Common myeloid progenitor, CD34-positive (primary cell): ENCODE data around the gene MRPL43.

Experiments used
- CTCF ChIA-PET: fragments of 350-600 bp; sonication (Branson Sonifier 250); formaldehyde crosslinking; loops from one replicate; lab custom pipeline; 2021; ENCODE audit warnings: antibody characterized with exemption; lab: Charles Lee
- POLR2A ChIA-PET: fragments of 350-600 bp; sonication (Branson Sonifier 250); formaldehyde crosslinking; loops from one replicate; lab custom pipeline; 2021; ENCODE audit warnings: antibody characterized with exemption; lab: Charles Lee
- DNase-seq, 3 donors: peaks; one replicate each; pipeline versions ENCODE4 v3.0.0 to v3.0.0-alpha.2; 2013
- H3K27ac ChIP-seq, 2 experiments: 1 replicate in 1 of 2; 2 replicates in 1 of 2; pipeline ENCODE4 v1.7.0; 2013; ENCODE audit warnings: inconsistent platforms in 2 of 2, low read length in 2 of 2, mild to moderate bottlenecking in 2 of 2, low read depth in 1 of 2, moderate library complexity in 1 of 2; ENCODE audit not compliant: severe bottlenecking in 2 of 2, insufficient read depth in 1 of 2, poor library complexity in 1 of 2
- H3K27me3 ChIP-seq, 5 experiments: replicated peaks in 2 of 5; 1 replicate in 3 of 5; 2 replicates in 2 of 5; pipeline versions ENCODE4 v1.6.1 to v1.7.0; 2013; ENCODE audit warnings: low read length in 4 of 5, mild to moderate bottlenecking in 2 of 5, moderate library complexity in 2 of 5, inconsistent platforms in 1 of 5; ENCODE audit not compliant: insufficient read depth in 5 of 5, control insufficient read depth in 4 of 5
- H3K36me3 ChIP-seq, 4 experiments: 1 replicate in 2 of 4; 2 replicates in 2 of 4; pipeline versions ENCODE4 v1.6.1 to v1.7.0; 2013; ENCODE audit warnings: low read length in 3 of 4, control low read depth in 1 of 4, mild to moderate bottlenecking in 1 of 4; ENCODE audit not compliant: control insufficient read depth in 4 of 4, insufficient read depth in 4 of 4
- H3K4me1 ChIP-seq, 4 experiments: 1 replicate in 3 of 4; 2 replicates in 1 of 4; pipeline versions ENCODE4 v1.6.1 to v1.7.1; 2013; ENCODE audit warnings: low read length in 3 of 4, mild to moderate bottlenecking in 3 of 4, control low read depth in 1 of 4, inconsistent platforms in 1 of 4, moderate library complexity in 1 of 4; ENCODE audit not compliant: control insufficient read depth in 4 of 4, insufficient read depth in 4 of 4; ENCODE audit errors: control extremely low read depth in 1 of 4
- H3K4me3 ChIP-seq, 7 experiments: 1 replicate in 4 of 7; 2 replicates in 3 of 7; pipeline versions ENCODE4 v1.5.1 to v1.7.0; 2013; ENCODE audit warnings: mild to moderate bottlenecking in 7 of 7, low read length in 6 of 7, moderate library complexity in 6 of 7, inconsistent platforms in 2 of 7, low read depth in 2 of 7, control low read depth in 1 of 7; ENCODE audit not compliant: insufficient read depth in 4 of 7, control insufficient read depth in 1 of 7; ENCODE audit errors: extremely low read depth in 1 of 7
- H3K9me3 ChIP-seq, 5 experiments: 1 replicate in 4 of 5; 2 replicates in 1 of 5; pipeline versions ENCODE4 v1.6.1 to v1.7.1; 2013; ENCODE audit warnings: low read length in 4 of 5, mild to moderate bottlenecking in 2 of 5, inconsistent platforms in 1 of 5, low read depth in 1 of 5, moderate library complexity in 1 of 5; ENCODE audit not compliant: control insufficient read depth in 4 of 5, insufficient read depth in 2 of 5; ENCODE audit errors: control extremely low read depth in 1 of 5
- WGBS: methylation state at CpG from one replicate; pipeline ENCODE4 v1.1.5; 2013; ENCODE audit not compliant: insufficient coverage; 5-methylcytosine and 5-hydroxymethylcytosine counted together

MRPL43 gene

DNA sequence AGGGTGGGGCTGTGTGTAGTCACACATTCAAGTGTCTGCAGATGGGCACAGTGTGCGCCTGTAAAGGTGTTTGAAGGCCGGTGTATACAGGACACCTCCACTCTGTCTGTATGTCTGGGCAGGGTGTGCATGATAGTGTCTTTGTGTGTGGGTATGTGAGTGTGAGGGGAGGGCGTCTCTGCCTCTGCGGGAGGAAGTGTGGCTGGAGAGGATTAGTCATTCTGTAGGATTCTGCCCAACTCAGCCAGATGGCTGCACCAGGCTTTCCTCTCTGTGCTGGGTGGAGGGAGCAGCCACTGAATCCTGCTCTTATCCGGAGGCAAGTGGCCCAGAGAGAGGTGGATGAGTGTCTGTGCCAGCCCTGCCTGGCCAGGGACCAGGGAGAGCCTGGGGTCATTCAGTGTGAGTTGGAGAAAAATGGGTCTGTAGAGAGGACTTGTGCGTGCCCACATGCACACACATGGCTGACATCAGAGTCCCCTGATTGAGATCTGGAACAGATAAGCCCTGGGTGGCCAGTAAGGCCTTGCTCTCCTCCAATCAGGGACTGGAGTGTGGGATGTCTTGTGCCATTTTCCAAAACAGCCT is 45.4 kb upstream of the MRPL43 start:
- POLR2A ChIA-PET: interaction anchor here (0.9 to 2.4 kb wide), 4 partner anchors 10 to 34 kb away, joined by 3 to 7 read pairs (median 5); partner anchors contain the start of gene KAZALD1
- CTCF ChIA-PET: interaction anchor here (1.2 to 45.1 kb wide), 3 partner anchors 16 to 38 kb away, joined by 4 to 1574 read pairs (median 166); partner anchors contain the start of gene KAZALD1
- Histone ChIP-seq H3K27me3 (peaks cover 0 to 16% (median 9%) of the 10 kb centered on the region in 5 experiments), H3K9me3 (no peaks in the 10 kb centered on the region), H3K4me3 (peak overlapping the region; percentile 45 to 92 (median 80)), H3K36me3 (peaks cover 5 to 32% (median 21%) of the 10 kb centered on the region in 4 experiments), H3K27ac (peak overlapping the region; percentile 84 to 93), H3K4me1 (peaks cover 2 to 42% (median 36%) of the 10 kb centered on the region in 4 experiments)
- peak; percentile 88 to 96 (median 94) for DNase-seq
- WGBS: 2% methylated on average over 4 of the region's 6 CpGs

DNA sequence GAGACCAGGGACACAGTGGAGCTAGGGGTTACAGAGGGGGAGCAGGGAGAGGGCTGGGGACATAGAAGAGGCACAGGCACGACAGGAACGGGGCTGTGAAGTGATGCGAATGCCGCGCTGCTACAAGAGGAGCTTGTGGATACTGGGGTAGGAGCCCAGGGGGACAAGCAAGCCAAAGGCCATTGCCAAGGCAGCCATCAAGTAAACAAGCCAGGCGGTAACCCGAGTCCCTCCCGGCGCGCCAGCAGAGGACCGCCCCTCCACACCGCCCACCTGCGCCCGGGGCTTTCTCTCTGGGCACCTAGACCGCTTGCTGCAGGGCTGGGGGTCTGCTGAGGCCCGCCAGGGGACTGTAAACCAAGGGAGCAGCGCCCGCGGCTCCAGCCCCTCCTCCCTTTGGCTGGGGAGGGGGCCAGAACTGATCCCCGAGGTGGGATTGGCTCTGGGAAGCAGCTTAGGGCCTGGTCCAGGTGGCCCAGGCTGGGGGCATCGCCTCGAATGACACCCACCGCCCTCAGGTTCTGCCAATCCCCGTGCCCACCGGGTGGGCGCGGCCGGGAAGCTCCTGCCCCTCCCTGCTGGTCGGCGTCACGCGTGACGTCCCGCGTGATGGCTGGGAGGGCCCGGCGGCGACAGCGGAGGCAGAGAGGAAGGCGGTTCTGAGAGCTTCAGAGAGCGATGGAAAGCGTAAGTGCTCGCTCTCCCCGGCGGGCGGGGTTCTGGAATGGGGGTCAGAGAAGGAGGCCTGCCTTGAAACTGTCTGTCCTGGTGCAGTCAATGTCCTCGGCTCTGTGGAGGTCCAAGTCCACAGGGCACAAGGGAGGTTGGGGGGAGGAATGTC is 44.7 kb upstream of the MRPL43 start:
- H3K9me3 ChIP-seq: no peaks in the 10 kb centered on the region
- H3K27ac ChIP-seq: peak overlapping the region; percentile 84 to 93
- DNase-seq: peak; percentile 82 to 89 (median 82)
- H3K4me1 ChIP-seq: peaks cover 2 to 45% (median 36%) of the 10 kb centered on the region in 4 experiments
- under 1% methylated on average over 33 of the region's 47 CpGs for WGBS
- H3K36me3 ChIP-seq: peaks cover 5 to 25% (median 15%) of the 10 kb centered on the region in 4 experiments
- ChIA-PET CTCF (interaction anchor here (0.7 to 45.1 kb wide), 4 partner anchors 15 to 38 kb away, joined by 3 to 1574 read pairs (median 85); partner anchors contain the start of gene KAZALD1), POLR2A (interaction anchor here (0.7 to 2.4 kb wide), 7 partner anchors 9 to 34 kb away, joined by 3 to 7 read pairs (median 5); partner anchors contain the start of gene KAZALD1)
- peaks cover 0 to 16% (median 9%) of the 10 kb centered on the region in 5 experiments for H3K27me3 ChIP-seq
- H3K4me3 ChIP-seq: peak overlapping the region; percentile 45 to 92 (median 80)

DNA sequence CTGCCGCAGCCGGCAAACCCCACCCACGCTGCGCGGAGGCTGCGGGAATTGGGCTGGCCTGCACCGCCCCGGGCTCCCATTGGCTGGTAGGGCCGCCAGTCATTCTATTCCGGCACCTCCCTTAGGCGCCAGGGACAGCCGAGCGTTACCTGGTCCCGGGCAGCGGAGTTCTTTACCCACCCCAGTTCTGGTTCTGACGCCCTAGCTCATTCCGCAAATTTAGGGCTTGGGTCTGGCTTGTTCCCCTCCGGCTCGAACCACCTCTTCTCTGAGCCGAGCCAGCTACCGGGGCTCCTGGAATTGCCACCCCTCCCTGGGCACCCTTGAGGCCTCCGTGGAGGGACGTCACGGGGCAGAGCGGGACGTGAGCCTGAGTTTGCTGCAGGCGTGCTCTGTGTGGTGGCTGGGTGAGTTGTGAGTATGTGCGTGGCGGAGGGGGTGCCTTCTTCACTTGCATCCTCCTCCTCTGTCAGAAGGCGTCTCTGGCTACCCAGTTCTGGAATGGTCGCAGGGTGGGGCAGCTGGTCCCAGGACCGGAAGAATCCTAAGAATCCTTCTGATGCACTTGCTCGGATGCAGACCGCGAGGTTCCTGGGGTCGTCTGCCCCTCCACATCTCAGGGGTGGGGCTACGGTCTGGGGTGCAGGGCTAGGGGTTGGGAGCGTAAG is 44.0 kb upstream of the MRPL43 start, which contains the start of the genes PDZD7 and SFXN3:
PDZD7 (minus strand) TSS at position 2 of the 668 bp plus-strand sequence. CDS start 910 bp downstream, outside the sequence.
SFXN3 (plus strand) TSS at position 107 of the 668 bp plus-strand sequence. CDS start 3,461 bp downstream, outside the sequence.
- no peaks in the 10 kb centered on the region for H3K9me3 ChIP-seq
- H3K4me1 ChIP-seq: peaks cover 2 to 45% (median 37%) of the 10 kb centered on the region in 4 experiments
- peaks cover 0 to 16% (median 9%) of the 10 kb centered on the region in 5 experiments for H3K27me3 ChIP-seq
- peak within 1 kb of the TSS; percentile 84 to 93 for H3K27ac ChIP-seq
- CTCF ChIA-PET: interaction anchor here (0.5 to 45.1 kb wide), 5 partner anchors 14 to 108 kb away, joined by 4 to 1574 read pairs (median 6); partner anchors contain the start of gene KAZALD1
- peaks cover 2 to 18% (median 9%) of the 10 kb centered on the region in 4 experiments for H3K36me3 ChIP-seq
- POLR2A ChIA-PET: interaction anchor here (1.0 to 2.4 kb wide), 4 partner anchors 10 to 34 kb away, joined by 4 to 7 read pairs (median 6); partner anchors contain the start of gene KAZALD1
- H3K4me3 ChIP-seq: peak within 1 kb of the TSS; percentile 45 to 92 (median 80)
- WGBS: under 1% methylated on average over 33 of the region's 38 CpGs
- DNase-seq: peak; percentile 90 to 94 (median 91)

DNA sequence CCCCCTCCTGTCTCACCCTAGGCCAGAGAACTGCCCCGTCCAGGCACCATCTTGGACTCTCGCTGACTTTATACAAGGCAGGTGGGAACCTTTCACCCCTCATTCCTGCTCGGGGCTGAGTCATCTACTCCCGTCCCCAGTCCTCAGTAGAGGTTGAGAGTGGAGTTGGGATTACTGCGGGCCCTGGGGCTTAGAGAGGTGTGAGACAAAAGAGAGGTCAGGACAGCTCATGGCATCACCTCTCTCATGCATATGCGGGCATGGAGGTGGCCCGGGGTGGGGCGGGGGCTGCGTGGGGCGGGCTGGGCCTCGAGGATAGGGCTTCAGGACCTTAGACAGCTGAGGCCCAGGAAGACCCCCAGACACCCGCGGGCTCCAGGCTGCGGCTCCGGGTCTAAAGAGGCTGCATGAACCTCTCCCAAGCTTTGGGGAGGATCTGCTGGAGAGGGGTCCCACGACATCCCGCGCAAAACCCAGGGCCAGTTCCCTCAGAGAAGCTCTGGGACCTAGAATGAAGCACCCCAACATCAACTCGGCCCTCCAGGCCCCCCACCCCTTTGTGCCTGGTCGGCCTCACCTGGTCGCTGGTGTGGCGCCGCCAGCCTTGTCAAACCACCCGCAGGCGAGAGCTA is 43.3 kb upstream of the MRPL43 start:
- no peak overlapping the region for H3K27ac ChIP-seq

DNA sequence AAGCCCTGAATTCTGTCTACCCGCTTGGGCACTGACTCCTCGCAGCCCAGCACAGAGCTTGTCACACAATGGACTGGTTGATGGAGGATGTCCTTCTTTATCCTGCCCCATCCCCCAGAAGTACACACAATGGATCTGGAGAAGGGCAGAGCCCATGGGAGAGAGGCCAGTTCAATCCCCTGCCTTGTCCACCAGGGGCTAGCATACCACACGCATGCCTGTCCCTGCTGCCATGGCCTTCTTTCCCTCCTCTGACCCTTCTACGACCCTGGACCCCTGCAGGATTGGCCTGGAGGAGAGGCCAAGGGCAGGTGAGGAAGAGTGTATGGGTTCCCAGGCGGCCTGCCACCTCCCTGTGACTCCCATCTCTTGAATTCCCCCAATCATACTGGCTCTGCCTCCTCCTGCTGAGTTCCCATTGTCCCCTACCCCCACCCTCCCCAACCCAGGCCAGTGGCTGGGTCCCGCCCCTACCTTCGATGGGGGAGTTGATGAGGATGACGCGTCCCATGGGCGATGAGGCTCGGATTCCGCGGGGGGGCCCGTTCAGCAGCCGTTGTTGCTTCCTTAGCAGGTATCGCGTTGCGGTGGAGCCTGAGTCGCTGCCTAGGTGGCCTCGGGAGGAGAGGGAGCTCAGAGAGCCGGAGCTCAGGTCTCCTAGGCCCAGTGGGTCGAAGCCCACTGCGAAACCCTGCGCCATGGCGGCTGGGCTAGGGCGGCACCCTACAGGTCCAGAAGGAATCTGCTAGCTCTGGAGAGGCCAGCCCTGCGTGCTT is 42.4 kb upstream of the MRPL43 start:
- ChIA-PET CTCF (interaction anchor here (1.4 to 45.1 kb wide), 5 partner anchors 13 to 43 kb away, joined by 3 to 1574 read pairs (median 7); partner anchors contain the start of genes KAZALD1, MRPL43 and TWNK), POLR2A (no interaction called here)
- Histone ChIP-seq H3K36me3 (peaks cover 0 to 2% (median 0%) of the 10 kb centered on the region in 4 experiments), H3K4me3 (no peak overlapping the region), H3K4me1 (peaks cover 2 to 45% (median 37%) of the 10 kb centered on the region in 4 experiments), H3K27me3 (peaks cover 0 to 16% (median 9%) of the 10 kb centered on the region in 5 experiments), H3K27ac (no peak overlapping the region), H3K9me3 (no peaks in the 10 kb centered on the region)
- DNase-seq: no peak
- WGBS: 61% methylated on average over 22 of the region's 27 CpGs

More for the DNA sequence above, 43.3 kb upstream of the MRPL43 start:
- Histone ChIP-seq H3K36me3 (peaks cover 0 to 11% (median 4%) of the 10 kb centered on the region in 4 experiments), H3K9me3 (no peaks in the 10 kb centered on the region), H3K4me1 (peaks cover 2 to 45% (median 37%) of the 10 kb centered on the region in 4 experiments), H3K27me3 (peaks cover 0 to 16% (median 9%) of the 10 kb centered on the region in 5 experiments), H3K4me3 (peak overlapping the region; percentile 45 to 92 (median 80))
- 3% methylated on average over 15 of the region's 25 CpGs for WGBS
- ChIA-PET POLR2A (interaction anchor here (1.0 to 2.4 kb wide), 3 partner anchors 13 to 33 kb away, joined by 4 to 7 read pairs (median 7); partner anchors contain the start of gene KAZALD1), CTCF (interaction anchor here (0.5 to 45.1 kb wide), 5 partner anchors 14 to 108 kb away, joined by 4 to 1574 read pairs (median 7); partner anchors contain the start of genes KAZALD1, MRPL43 and TWNK)
- no peak for DNase-seq
